Measurements from ENCODE around the gene ZNF362. TPM values are rescaled to one million over a fixed set of nuclear protein-coding genes. Genes with fewer than 3 reads are reported as not detected.
"Not testable (repeated sequence)": the region's sequence is repeated elsewhere in the genome, so short reads cannot be mapped to it uniquely, and the experiment has no call there.

The ZNF362 gene
- total and polyA plus RNA-seq, 2 of the 13 experiments (the other 11 are each of a cell fraction or from before 2014, with no cell fraction given): 8.3 to 14.2 TPM

DNA sequence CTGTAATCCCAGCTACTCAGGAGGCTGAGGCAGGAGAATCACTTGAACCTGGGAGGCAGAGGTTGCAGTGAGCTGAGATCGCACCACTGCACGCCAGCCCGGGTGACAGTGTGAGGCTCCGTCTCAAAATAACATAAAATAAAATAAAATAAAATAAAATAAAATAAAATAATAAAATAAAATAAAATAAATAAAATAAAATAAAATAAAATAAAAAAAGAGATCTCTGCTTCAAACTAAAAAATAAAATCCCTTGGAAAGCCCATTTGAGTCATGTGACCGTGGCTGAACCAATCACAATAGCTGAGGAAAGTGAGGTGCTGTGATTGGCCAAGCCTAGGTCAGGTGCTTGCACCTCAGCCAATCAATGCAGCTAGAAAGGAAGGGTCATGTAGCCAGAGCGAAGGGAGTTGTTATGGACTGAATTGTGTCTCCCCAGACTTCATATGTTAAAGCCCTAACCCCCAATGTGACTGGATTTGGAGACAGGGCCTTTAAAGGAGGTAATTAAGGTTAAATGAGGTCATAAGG is 18.0 kb upstream of the ZNF362 start:
- intact Hi-C loops (cut with micrococcal nuclease; ENCODE audit: unreplicated experiment); H4K20me1 ChIP-seq (ENCODE audit: insufficient read depth, low read length); BruUV-seq (replicated peaks); H3K27ac ChIP-seq (ENCODE audit: extremely low read length, insufficient read depth, low read length); CTCF ChIA-PET (ENCODE audit: low intra/inter-chr PET ratio, low total read pairs); H3K4me3 ChIP-seq (replicated peaks in 1 of 3; ENCODE audit: insufficient read depth in 1 of 3, low read depth in 2 of 3, low read length in 3 of 3); H3K79me2 ChIP-seq (ENCODE audit: insufficient read depth, low read length); H3K27me3 ChIP-seq (ENCODE audit: control insufficient read depth in 1 of 2, insufficient read depth in 2 of 2, low read length in 2 of 2); H3K9me3 ChIP-seq (ENCODE audit: low read length); H3K9ac ChIP-seq (ENCODE audit: insufficient read depth, low read depth, low read length); H3K36me3 ChIP-seq (replicated peaks in 1 of 2; ENCODE audit: control insufficient read depth in 1 of 2, insufficient read depth in 2 of 2, low read length in 2 of 2); ATAC-seq; DNase-seq (ENCODE audit: low spot score); in situ Hi-C loops (cut with HindIII; ENCODE audit: extremely low pct_ligation_motif_present, low pct_unique_long_range_greater_than_20kb); FAIRE-seq; H2AFZ ChIP-seq (ENCODE audit: low read length): not testable (repeated sequence)
- peak; percentile 59; the same call in 1 of the 2 replicates for TF ChIP-seq RAD51 (IDR thresholded peaks at IDR 0.05; ENCODE audit: borderline replicate concordance)
- TF ChIP-seq NFYB (CRISPR knock-in tag; IDR thresholded peaks at IDR 0.05): peak; percentile 57
- TF ChIP-seq, protein P1, sequence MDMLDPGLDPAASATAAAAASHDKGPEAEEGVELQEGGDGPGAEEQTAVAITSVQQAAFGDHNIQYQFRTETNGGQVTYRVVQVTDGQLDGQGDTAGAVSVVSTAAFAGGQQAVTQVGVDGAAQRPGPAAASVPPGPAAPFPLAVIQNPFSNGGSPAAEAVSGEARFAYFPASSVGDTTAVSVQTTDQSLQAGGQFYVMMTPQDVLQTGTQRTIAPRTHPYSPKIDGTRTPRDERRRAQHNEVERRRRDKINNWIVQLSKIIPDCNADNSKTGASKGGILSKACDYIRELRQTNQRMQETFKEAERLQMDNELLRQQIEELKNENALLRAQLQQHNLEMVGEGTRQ (IDR thresholded peaks at IDR 0.05; ENCODE audit: low read depth, low read length): peak; percentile 63
- TF ChIP-seq, protein P1 (CRISPR knock-in tag; IDR thresholded peaks at IDR 0.05; ENCODE audit: borderline replicate concordance): not testable (repeated sequence)
- peak; percentile 74 for TF ChIP-seq NFYC (CRISPR knock-in tag; IDR thresholded peaks at IDR 0.05)
- peaks cover 72% of the 10 kb centered on the region for H3K4me1 ChIP-seq (ENCODE audit: insufficient read depth, low read length)
- 91% methylated on average over 6 of the region's 6 CpGs for WGBS (ENCODE audit: low lambda C conversion rate)
- POLR2A ChIA-PET: interaction anchor here (1.0 to 2.0 kb wide), 3 partner anchors 17 to 57 kb away, joined by 5 to 6 read pairs (median 5); partner anchors contain the start of gene TRIM62
- H3K4me2 ChIP-seq (ENCODE audit: low read depth, low read length): peak overlapping the region; percentile 34; the same call in 1 of the 2 replicates

DNA sequence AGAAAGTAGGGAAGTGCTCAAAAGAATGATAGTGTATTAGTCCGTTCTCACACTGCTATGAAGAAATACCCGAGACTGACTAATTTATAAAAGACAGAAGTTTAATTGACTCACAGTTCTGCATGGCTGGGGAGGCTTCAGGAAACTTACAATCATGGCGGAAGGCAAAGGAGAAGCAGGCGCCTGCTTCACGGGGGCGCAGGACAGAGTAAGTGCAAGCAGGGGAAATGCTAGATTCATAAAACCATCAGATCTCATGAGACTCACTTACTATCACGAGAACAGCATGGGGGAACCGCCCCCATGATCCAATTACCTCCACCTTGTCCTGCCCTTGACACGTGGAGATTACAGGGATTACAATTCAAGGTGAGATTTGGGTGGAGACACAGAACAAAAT is 16.9 kb upstream of the ZNF362 start:
- H3K9ac ChIP-seq (ENCODE audit: insufficient read depth, low read depth, low read length); H3K9me3 ChIP-seq (ENCODE audit: low read length); CTCF ChIA-PET (ENCODE audit: low intra/inter-chr PET ratio, low total read pairs); BruUV-seq (replicated peaks); H3K36me3 ChIP-seq (replicated peaks in 1 of 2; ENCODE audit: control insufficient read depth in 1 of 2, insufficient read depth in 2 of 2, low read length in 2 of 2); DNase-seq (ENCODE audit: low spot score); H2AFZ ChIP-seq (ENCODE audit: low read length); H3K27me3 ChIP-seq (ENCODE audit: control insufficient read depth in 1 of 2, insufficient read depth in 2 of 2, low read length in 2 of 2); H3K79me2 ChIP-seq (ENCODE audit: insufficient read depth, low read length); FAIRE-seq; H4K20me1 ChIP-seq (ENCODE audit: insufficient read depth, low read length); ATAC-seq; H3K4me3 ChIP-seq (replicated peaks in 1 of 3; ENCODE audit: insufficient read depth in 1 of 3, low read depth in 2 of 3, low read length in 3 of 3); in situ Hi-C loops (cut with HindIII; ENCODE audit: extremely low pct_ligation_motif_present, low pct_unique_long_range_greater_than_20kb); intact Hi-C loops (cut with micrococcal nuclease; ENCODE audit: unreplicated experiment); H3K27ac ChIP-seq (ENCODE audit: extremely low read length, insufficient read depth, low read length); H3K4me2 ChIP-seq (ENCODE audit: low read depth, low read length); POLR2A ChIA-PET: not testable (repeated sequence)
- WGBS (ENCODE audit: low lambda C conversion rate): 53% methylated on average over 9 of the region's 9 CpGs
- peak; percentile 69; the same call in 1 of the 2 replicates for TF ChIP-seq CHD2 (IDR thresholded peaks at IDR 0.05; ENCODE audit: low read depth, low read length)
- H3K4me1 ChIP-seq (ENCODE audit: insufficient read depth, low read length): peaks cover 72% of the 10 kb centered on the region

All from HepG2 (cell line).